Measurements from ENCODE around the gene FAM78B.

Gene FAM78B

DNA sequence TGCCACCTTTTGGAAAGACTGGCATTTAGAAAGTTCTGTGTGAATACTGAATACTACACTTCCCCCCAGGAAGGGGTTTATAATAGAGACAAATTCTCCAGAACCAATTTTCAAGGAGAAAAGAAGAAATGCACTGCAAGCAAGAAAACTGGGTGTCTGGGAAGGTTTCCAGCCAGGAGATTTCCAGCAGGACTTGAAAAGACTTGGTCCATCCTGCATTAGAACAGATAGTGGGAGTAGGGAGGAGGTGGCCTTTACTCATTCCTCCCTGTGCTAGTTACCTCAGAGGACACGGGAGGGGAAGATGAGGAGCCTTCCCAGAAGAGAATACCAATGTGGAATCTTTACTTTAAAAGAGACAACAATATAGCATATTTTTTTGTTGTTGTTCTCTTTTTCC is 52.4 kb downstream of the FAM78B start:
- H3K4me3 ChIP-seq (ENCODE audit: low read length): no peak overlapping the region
- TF ChIP-seq, protein P1, sequence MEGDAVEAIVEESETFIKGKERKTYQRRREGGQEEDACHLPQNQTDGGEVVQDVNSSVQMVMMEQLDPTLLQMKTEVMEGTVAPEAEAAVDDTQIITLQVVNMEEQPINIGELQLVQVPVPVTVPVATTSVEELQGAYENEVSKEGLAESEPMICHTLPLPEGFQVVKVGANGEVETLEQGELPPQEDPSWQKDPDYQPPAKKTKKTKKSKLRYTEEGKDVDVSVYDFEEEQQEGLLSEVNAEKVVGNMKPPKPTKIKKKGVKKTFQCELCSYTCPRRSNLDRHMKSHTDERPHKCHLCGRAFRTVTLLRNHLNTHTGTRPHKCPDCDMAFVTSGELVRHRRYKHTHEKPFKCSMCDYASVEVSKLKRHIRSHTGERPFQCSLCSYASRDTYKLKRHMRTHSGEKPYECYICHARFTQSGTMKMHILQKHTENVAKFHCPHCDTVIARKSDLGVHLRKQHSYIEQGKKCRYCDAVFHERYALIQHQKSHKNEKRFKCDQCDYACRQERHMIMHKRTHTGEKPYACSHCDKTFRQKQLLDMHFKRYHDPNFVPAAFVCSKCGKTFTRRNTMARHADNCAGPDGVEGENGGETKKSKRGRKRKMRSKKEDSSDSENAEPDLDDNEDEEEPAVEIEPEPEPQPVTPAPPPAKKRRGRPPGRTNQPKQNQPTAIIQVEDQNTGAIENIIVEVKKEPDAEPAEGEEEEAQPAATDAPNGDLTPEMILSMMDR (IDR thresholded peaks at IDR 0.05; ENCODE audit: insufficient read depth, low read depth, low read length, missing control alignments): no peak
- no peak for DNase-seq (ENCODE audit: low read depth)

DNA sequence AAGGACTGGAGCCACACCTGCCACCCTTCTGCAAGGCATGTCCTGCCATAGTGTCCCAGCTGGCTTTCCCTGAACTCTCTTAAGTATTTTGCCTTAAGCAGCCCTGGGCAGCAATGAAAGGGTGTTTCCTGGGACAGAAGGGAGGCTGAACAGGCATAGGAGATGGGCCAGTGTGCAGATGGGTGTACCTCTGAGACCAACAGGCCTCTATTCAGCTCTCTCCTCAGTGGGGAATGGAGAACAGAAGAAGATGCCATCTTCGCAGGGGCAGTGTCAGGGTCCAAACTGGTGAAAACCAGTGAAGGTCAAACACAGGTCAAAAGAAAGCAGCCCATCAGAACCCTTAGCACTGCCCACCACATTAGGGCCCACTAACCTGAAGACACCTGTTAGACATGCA is 53.2 kb downstream of the FAM78B start:
- H3K4me3 ChIP-seq (ENCODE audit: low read length): no peak overlapping the region
- TF ChIP-seq, protein P1 (IDR thresholded peaks at IDR 0.05; ENCODE audit: insufficient read depth, low read depth, low read length, missing control alignments): no peak

DNA sequence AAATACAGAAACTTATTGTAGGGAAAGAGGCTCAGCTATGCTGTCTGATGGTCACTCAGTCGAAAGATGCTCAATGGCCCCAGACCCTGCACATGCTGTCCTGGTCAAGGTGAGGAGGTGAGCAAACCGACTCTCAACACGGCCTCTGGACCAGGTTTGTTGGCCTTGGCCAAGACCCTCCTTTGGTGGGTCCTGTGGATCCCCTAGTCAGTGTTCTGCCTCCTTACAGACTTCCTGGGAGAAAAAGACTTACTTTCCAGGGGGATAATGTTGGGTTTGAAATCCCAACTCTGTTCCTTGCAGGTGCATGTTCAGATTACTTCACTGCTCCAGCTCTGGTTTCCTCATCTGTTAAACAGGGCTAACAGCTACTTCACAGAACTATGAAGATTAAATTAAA is 53.8 kb downstream of the FAM78B start:
- no peak for DNase-seq (ENCODE audit: low read depth)
- TF ChIP-seq, protein P1 (IDR thresholded peaks at IDR 0.05; ENCODE audit: insufficient read depth, low read depth, low read length, missing control alignments): no peak
- H3K4me3 ChIP-seq (ENCODE audit: low read length): no peak overlapping the region

More for the DNA sequence above, 53.2 kb downstream of the FAM78B start:
- no peak for DNase-seq (ENCODE audit: low read depth)

DNA sequence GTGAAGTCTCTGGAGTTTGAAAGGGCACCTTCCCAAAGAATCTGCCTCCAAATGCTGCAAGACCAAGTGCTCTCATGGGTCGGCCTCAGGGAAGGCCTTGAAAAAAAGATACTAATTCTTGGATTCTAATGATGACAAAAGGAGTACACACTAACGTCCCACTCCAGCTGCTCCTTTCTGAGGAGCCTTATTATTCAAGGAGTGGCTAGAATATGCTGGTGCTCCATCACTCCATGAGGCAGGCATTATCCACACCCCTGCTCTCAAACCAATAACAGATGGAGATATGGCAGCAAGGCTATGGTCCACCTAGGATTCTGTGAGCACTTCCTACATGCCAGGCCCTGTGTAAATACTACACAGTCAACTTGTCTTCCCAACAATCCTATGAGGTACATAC is 54.4 kb downstream of the FAM78B start:
- H3K4me3 ChIP-seq (ENCODE audit: low read length): no peak overlapping the region
- no peak for DNase-seq (ENCODE audit: low read depth)
- TF ChIP-seq, protein P1 (IDR thresholded peaks at IDR 0.05; ENCODE audit: insufficient read depth, low read depth, low read length, missing control alignments): no peak

DNA sequence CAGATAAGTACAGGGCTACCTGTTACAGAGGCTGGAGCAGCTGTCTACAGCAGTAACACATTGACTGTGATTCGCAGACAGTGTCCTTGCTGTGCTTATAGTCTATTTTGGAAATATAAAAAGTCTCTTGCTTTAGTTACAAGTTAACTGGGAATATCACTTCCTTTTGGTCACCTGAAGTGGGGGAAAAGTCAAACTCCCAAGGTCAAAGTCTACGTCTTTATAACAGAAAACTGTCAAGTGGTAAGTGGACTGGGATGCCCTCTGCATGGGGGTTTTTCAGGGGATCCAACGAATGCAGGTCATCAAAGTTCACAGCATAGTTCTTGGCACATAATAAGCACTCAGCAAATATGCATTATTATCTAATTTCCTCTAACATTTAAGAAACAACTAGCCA is 55.4 kb downstream of the FAM78B start:
- H3K4me3 ChIP-seq (ENCODE audit: low read length): no peak overlapping the region
- TF ChIP-seq, protein P1 (IDR thresholded peaks at IDR 0.05; ENCODE audit: insufficient read depth, low read depth, low read length, missing control alignments): no peak
- DNase-seq (ENCODE audit: low read depth): no peak

DNA sequence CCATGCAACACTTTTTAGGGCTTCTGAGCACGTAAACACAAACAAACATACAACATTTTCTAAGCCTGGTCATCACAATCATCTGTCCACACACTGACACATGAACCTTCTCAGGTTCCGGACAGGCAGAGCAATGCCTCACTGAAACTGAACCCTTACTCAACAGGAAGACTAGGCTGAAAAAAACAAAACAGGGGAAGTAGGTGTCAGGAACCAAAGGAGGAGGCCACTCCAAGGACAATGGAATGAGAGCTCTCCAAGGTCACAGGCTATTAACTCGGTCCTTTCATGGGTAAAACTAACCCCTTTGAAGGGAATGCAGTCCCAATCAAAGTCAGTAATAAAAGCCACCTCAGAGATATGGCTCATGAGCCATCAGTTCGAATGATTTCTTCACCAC is 76.6 kb downstream of the FAM78B start:
- DNase-seq (ENCODE audit: low read depth): no peak
- H3K4me3 ChIP-seq (ENCODE audit: low read length): no peak overlapping the region
- TF ChIP-seq, protein P1 (IDR thresholded peaks at IDR 0.05; ENCODE audit: insufficient read depth, low read depth, low read length, missing control alignments): no peak

DNA sequence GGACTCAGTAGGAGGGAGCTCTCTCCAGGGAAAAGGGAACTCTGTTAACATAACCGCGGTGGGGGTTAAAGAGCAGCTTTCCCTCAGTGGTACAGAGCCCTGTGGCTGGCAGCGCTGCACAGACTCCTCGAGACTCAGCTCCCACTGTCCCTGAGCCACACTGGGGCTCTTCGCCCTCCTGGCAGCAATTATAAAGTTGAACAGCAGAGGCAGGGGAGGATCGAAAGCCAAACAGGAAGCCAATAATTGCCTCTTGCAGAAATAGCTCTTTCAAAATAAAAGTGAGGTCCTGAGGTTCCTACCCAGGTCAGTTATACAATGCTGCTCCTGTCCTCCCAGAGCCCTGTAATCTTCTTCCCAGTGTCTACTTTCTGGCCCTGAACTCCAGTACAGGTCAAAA is 77.0 kb downstream of the FAM78B start:
- TF ChIP-seq, protein P1 (IDR thresholded peaks at IDR 0.05; ENCODE audit: insufficient read depth, low read depth, low read length, missing control alignments): no peak
- no peak for DNase-seq (ENCODE audit: low read depth)

More for the DNA sequence above, 77.0 kb downstream of the FAM78B start:
- no peak overlapping the region for H3K4me3 ChIP-seq (ENCODE audit: low read length)

Measured in epithelial cell of esophagus (primary cell).